Epidermal melanocyte (primary cell): ENCODE data around the gene ENOX2.
"Not testable (repeated sequence)": the region's sequence is repeated elsewhere in the genome, so short reads cannot be mapped to it uniquely, and the experiment has no call there.

Source experiments
- DNase-seq: peaks from one replicate; pipeline ENCODE4 v3.0.0; 2011; ENCODE audit warnings: low spot score; ENCODE audit not compliant: insufficient read length

The ENOX2 gene

GRCh38 chrX:130902783-130903613 lies at the start of gene ENOX2:
Gene ENOX2, minus strand, starts transcription at chrX:130903209. Its CDS starts 199,993 bp downstream, at chrX:130703216.
- DNase-seq: peak; percentile 76

GRCh38 chrX:130952266-130953043 lies 49.4 kb upstream of the ENOX2 start:
- no peak for DNase-seq

GRCh38 chrX:130944230-130944629 lies 41.2 kb upstream of the ENOX2 start:
- DNase-seq: no peak

- DNase-seq: no peak
These were observed 34.1 kb upstream of the ENOX2 start for GRCh38 chrX:130937101-130937500.

GRCh38 chrX:130933358-130933757 lies 30.3 kb upstream of the ENOX2 start:
- no peak for DNase-seq

- DNase-seq: not testable (repeated sequence)
These were observed 17.4 kb upstream of the ENOX2 start for GRCh38 chrX:130920405-130920804.

GRCh38 chrX:130919676-130920075 lies 16.7 kb upstream of the ENOX2 start:
- DNase-seq: not testable (repeated sequence)

GRCh38 chrX:130918498-130918897 lies 15.5 kb upstream of the ENOX2 start:
- DNase-seq: not testable (repeated sequence)

GRCh38 chrX:130916636-130917422 lies 13.8 kb upstream of the ENOX2 start:
- DNase-seq: peak; percentile 29

- no peak for DNase-seq
These were observed 12.3 kb upstream of the ENOX2 start for GRCh38 chrX:130915302-130915701.

- DNase-seq: no peak
These were observed 6.6 kb upstream of the ENOX2 start for GRCh38 chrX:130909469-130910136.

GRCh38 chrX:130906776-130907175 lies 3.8 kb upstream of the ENOX2 start:
- DNase-seq: no peak

- DNase-seq: no peak
These were observed 595 bp downstream of the ENOX2 start for GRCh38 chrX:130902446-130902782.

GRCh38 chrX:130896802-130897501 lies 6.1 kb downstream of the ENOX2 start:
- no peak for DNase-seq

GRCh38 chrX:130896026-130896425 lies 7.0 kb downstream of the ENOX2 start:
- no peak for DNase-seq

GRCh38 chrX:130895299-130895698 lies 7.7 kb downstream of the ENOX2 start:
- DNase-seq: no peak

- no peak for DNase-seq
These were observed 9.5 kb downstream of the ENOX2 start for GRCh38 chrX:130893356-130894085.

GRCh38 chrX:130887376-130887775 lies 15.6 kb downstream of the ENOX2 start:
- no peak for DNase-seq

- no peak for DNase-seq
These were observed 17.0 kb downstream of the ENOX2 start for GRCh38 chrX:130885996-130886395.

GRCh38 chrX:130885508-130885907 lies 17.5 kb downstream of the ENOX2 start:
- no peak for DNase-seq
